Measurements from ENCODE around the gene SREK1.
"Not testable (repeated sequence)": the region's sequence is repeated elsewhere in the genome, so short reads cannot be mapped to it uniquely, and the experiment has no call there.

The SREK1 gene

DNA sequence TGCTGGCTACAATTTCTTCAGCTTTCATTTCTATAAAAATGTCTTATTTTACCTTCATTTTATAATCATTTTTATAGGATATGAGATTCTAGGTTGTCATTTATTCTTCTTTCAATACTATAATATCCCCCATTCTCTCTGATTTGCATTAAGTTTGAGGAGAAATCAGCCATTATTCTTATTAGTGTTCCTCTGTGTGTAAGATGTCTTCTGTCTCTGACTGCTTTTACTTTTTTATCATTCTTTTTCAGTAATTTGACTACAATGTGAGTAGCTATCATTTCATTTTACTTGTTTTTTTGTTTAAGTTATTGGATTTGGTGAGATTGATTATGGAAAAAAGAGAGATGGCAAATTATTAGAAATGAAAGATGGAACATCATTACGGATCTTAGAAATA lies 13.6 kb upstream of the SREK1 start:
- no peak for TF ChIP-seq CTCF (IDR thresholded peaks at IDR 0.05; ENCODE audit: insufficient read depth, low read depth, low read length, missing control alignments)
- DNase-seq (ENCODE audit: low read depth) = no peak
- H3K4me3 ChIP-seq (ENCODE audit: low read depth, low read length) = no peak overlapping the region

- DNase-seq (ENCODE audit: low read depth) = no peak
- TF ChIP-seq CTCF (IDR thresholded peaks at IDR 0.05; ENCODE audit: insufficient read depth, low read depth, low read length, missing control alignments) = no peak
These were observed 9.7 kb upstream of the SREK1 start for GRCh38 chr5:66134407-66134861.

DNA sequence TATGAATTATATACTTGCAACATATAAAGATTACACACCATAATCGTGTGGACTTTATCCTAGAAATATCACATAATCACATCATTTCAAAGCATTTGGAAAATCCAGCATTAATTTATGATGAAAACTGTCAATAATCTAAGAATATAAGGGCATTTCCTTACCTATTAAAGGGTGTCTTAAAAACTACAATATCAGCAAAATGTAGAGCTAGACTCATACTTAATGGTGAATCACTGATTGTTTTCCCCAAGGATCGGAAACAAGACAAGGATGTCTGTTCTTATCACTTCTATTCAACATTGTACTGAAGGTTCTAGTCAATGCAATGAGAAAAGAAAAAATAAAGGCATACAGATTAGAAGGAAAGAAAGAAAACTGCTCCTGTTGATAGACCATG lies 8.0 kb upstream of the SREK1 start:
- TF ChIP-seq CTCF (IDR thresholded peaks at IDR 0.05; ENCODE audit: insufficient read depth, low read depth, low read length, missing control alignments) = no peak
- H3K4me3 ChIP-seq (ENCODE audit: low read depth, low read length) = no peak overlapping the region
- no peak for DNase-seq (ENCODE audit: low read depth)

More at GRCh38 chr5:66134407-66134861, 9.7 kb upstream of the SREK1 start:
- no peak overlapping the region for H3K4me3 ChIP-seq (ENCODE audit: low read depth, low read length)

DNA sequence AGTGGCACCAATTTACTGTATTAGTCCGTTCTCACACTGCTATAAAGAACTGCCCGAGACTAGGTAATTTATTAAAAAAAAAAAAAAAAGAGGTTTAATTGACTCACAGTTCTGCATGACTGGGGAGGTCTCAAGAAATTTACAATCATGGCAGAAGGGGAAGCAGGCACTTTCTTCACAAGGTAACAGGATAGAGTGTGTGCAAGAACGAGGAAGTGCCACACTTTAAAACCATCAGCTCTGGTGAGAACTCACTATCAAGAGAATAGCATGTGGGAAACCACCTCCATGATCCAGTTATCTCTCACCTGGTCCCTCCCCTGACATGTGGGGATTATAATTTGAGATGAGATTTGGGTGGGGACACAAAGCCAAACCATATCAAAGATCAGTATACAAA lies 7.2 kb upstream of the SREK1 start:
- H3K4me3 ChIP-seq (ENCODE audit: low read depth, low read length); DNase-seq (ENCODE audit: low read depth): not testable (repeated sequence)

GRCh38 chr5:66138637-66139317 lies 5.3 kb upstream of the SREK1 start:
- DNase-seq (ENCODE audit: low read depth) = no peak
- TF ChIP-seq CTCF (IDR thresholded peaks at IDR 0.05; ENCODE audit: insufficient read depth, low read depth, low read length, missing control alignments) = no peak
- H3K4me3 ChIP-seq (ENCODE audit: low read depth, low read length) = no peak overlapping the region

DNA sequence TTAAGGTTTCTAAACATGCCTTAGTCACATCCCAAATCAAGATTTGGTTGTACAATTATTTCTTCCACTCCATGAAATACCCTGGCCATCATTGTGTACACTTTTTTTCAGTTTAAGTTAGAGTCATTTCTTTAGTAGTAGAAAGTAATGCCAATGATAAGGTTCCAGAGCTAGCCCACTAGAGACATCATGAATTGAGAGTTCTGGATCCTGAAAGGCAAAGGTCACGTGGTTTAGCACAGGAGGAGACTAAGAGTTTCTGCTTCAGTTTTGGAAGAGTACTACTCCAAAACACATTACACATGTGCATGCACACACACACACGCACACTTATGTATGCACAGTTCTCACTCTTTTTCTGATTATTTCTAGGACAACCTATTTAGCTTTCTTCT lies 4.8 kb upstream of the SREK1 start:
- DNase-seq (ENCODE audit: low read depth) = no peak
- TF ChIP-seq CTCF (IDR thresholded peaks at IDR 0.05; ENCODE audit: insufficient read depth, low read depth, low read length, missing control alignments) = no peak
- H3K4me3 ChIP-seq (ENCODE audit: low read depth, low read length) = no peak overlapping the region

DNA sequence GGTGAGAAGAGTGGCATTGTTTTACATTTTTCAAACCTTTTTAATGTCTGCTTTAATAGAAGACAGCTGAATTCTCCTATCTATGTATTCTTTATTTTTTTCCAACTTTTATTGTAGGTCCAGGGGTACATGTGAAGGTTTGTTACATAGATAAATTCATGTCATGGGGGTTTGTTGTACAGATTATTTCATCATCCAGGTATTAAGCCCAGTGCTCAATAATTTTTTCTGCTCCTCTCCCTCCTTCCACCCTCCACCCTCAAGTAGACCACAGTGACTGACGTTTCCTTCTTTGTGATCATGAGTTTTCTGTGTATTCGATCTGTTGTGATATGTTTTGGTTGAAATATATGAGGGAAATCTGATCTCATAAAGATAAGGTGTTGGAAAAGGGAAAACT lies 1.7 kb upstream of the SREK1 start:
- no peak for DNase-seq (ENCODE audit: low read depth)
- H3K4me3 ChIP-seq (ENCODE audit: low read depth, low read length) = no peak overlapping the region
- TF ChIP-seq CTCF (IDR thresholded peaks at IDR 0.05; ENCODE audit: insufficient read depth, low read depth, low read length, missing control alignments) = no peak

Data from GM12865 (cell line).